Hepatocyte (in vitro differentiated cells): ENCODE measurements around the gene RELL1. TPM values are rescaled to one million over a fixed set of nuclear protein-coding genes. Genes with fewer than 3 reads are reported as not detected.

Experiments
- DNase-seq: peaks from one replicate; pipeline ENCODE4 v3.0.0-alpha.2; 2016; ENCODE audit warnings: low spot score
- H2AFZ ChIP-seq: fragments of 200-600 bp; sonication (generic); 2 replicates; pipeline ENCODE4 v1.6.0; 2016; ENCODE audit warnings: antibody characterized with exemption, mild to moderate bottlenecking
- H3K27ac ChIP-seq: fragments of 200-600 bp; sonication (generic); 2 replicates; pipeline ENCODE4 v1.5.1; 2016; ENCODE audit warnings: mild to moderate bottlenecking
- H3K27me3 ChIP-seq: fragments of 200-600 bp; sonication (generic); 2 replicates; pipeline ENCODE4 v1.6.1; 2016
- H3K36me3 ChIP-seq: fragments of 200-600 bp; sonication (generic); replicated peaks from 2 replicates; pipeline ENCODE4 v1.5.1; 2016; ENCODE audit warnings: low read depth; ENCODE audit not compliant: insufficient read depth
- H3K4me1 ChIP-seq: fragments of 200-600 bp; sonication (generic); 2 replicates; pipeline ENCODE4 v1.5.1; 2016; ENCODE audit warnings: mild to moderate bottlenecking, moderate library complexity; ENCODE audit not compliant: insufficient read depth
- H3K4me2 ChIP-seq: fragments of 200-600 bp; sonication (generic); 2 replicates; pipeline ENCODE4 v1.6.0; 2016
- H3K4me3 ChIP-seq: fragments of 200-600 bp; sonication (generic); 2 replicates; pipeline ENCODE4 v1.5.1; 2016; ENCODE audit warnings: mild to moderate bottlenecking
- H3K79me2 ChIP-seq: fragments of 200-600 bp; sonication (generic); 2 replicates; pipeline ENCODE4 v1.6.0; 2017; ENCODE audit warnings: mild to moderate bottlenecking
- H3K9me2 ChIP-seq: fragments of 200-600 bp; sonication (generic); replicated peaks from 2 replicates; pipeline ENCODE4 v1.6.0; 2017; ENCODE audit warnings: mild to moderate bottlenecking; ENCODE audit not compliant: insufficient read depth
- H3K9me3 ChIP-seq: fragments of 200-600 bp; sonication (generic); 2 replicates; pipeline ENCODE4 v1.5.1; 2016; ENCODE audit warnings: low read depth, mild to moderate bottlenecking
- H4K20me1 ChIP-seq: fragments of 200-600 bp; sonication (generic); 2 replicates; pipeline ENCODE4 v1.6.0; 2016; ENCODE audit warnings: mild to moderate bottlenecking; ENCODE audit not compliant: insufficient read depth, poor library complexity, severe bottlenecking
- EZH2 ChIP-seq: fragments of 200-600 bp; sonication (generic); IDR thresholded peaks from 2 replicates; pipeline ENCODE4 v1.6.1; 2016; ENCODE audit warnings: antibody characterized with exemption, mild to moderate bottlenecking, borderline replicate concordance
- EZH2phosphoT487 ChIP-seq: fragments of 200-600 bp; sonication (generic); IDR thresholded peaks from one replicate; pipeline ENCODE4 v1.6.1; 2018; ENCODE audit warnings: antibody characterized with exemption, mild to moderate bottlenecking, low read depth, moderate library complexity; ENCODE audit not compliant: unreplicated experiment, severe bottlenecking
- WGBS: methylation state at CpG from one replicate; pipeline ENCODE4 v1.1.6; 2016; ENCODE audit warnings: low lambda C conversion rate; ENCODE audit errors: missing lambda C conversion rate; 5-methylcytosine and 5-hydroxymethylcytosine counted together
- polyA plus RNA-seq: library from polyadenylated mRNA; unstranded; fragments of >200 nt; fragmentation: Nextera tagmentation; extraction: Ambion mirVana; gene quantifications from 2 replicates; pipeline ENCODE4 v1.2.1, GENCODE V29; 2016
- total RNA-seq: library from RNA; depleted of rRNA; stranded (reverse); fragments of >200 nt; gene quantifications from 2 replicates; pipeline ENCODE4 v1.2.3, GENCODE V29; 2014
- TF ChIP-seq, protein P1 (sequence below): fragments of 200-600 bp; sonication (generic); IDR thresholded peaks from 2 replicates; pipeline ENCODE4 v1.5.1; 2016; ENCODE audit warnings: antibody characterized with exemption, mild to moderate bottlenecking; ENCODE audit not compliant: poor library complexity

Gene RELL1
- total and polyA plus RNA-seq, 2 experiments from 2014 or later = 5.5 to 39.8 TPM

- no peak overlapping the region for H3K4me3 ChIP-seq
- no peaks in the 10 kb centered on the region for H4K20me1 ChIP-seq
- no peak overlapping the region for H2AFZ ChIP-seq
- peak overlapping the region; percentile 69 for H3K4me2 ChIP-seq
- 43% methylated on average over 8 of the region's 8 CpGs for WGBS
- H3K4me1 ChIP-seq = peaks cover 20% of the 10 kb centered on the region
- peak overlapping the region; percentile 82 for H3K27ac ChIP-seq
- TF ChIP-seq EZH2phosphoT487 (no peak), EZH2 (no peak)
- TF ChIP-seq, protein P1, sequence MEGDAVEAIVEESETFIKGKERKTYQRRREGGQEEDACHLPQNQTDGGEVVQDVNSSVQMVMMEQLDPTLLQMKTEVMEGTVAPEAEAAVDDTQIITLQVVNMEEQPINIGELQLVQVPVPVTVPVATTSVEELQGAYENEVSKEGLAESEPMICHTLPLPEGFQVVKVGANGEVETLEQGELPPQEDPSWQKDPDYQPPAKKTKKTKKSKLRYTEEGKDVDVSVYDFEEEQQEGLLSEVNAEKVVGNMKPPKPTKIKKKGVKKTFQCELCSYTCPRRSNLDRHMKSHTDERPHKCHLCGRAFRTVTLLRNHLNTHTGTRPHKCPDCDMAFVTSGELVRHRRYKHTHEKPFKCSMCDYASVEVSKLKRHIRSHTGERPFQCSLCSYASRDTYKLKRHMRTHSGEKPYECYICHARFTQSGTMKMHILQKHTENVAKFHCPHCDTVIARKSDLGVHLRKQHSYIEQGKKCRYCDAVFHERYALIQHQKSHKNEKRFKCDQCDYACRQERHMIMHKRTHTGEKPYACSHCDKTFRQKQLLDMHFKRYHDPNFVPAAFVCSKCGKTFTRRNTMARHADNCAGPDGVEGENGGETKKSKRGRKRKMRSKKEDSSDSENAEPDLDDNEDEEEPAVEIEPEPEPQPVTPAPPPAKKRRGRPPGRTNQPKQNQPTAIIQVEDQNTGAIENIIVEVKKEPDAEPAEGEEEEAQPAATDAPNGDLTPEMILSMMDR = no peak
- no peaks in the 10 kb centered on the region for H3K27me3 ChIP-seq
- peak; percentile 92 for DNase-seq
- no peaks in the 10 kb centered on the region for H3K36me3 ChIP-seq
- H3K9me2 ChIP-seq = no peaks in the 10 kb centered on the region
- H3K9me3 ChIP-seq = no peaks in the 10 kb centered on the region
- H3K79me2 ChIP-seq = peaks cover 24% of the 10 kb centered on the region
Measured at GRCh38 chr4:37648084-37648817, 37.9 kb downstream of the RELL1 start.

GRCh38 chr4:37646247-37646646 is 39.9 kb downstream of the RELL1 start:
- no peak for DNase-seq
- Histone ChIP-seq H3K4me2 (no peak overlapping the region), H3K4me3 (no peak overlapping the region), H3K4me1 (peaks cover 20% of the 10 kb centered on the region), H3K9me3 (no peaks in the 10 kb centered on the region), H3K9me2 (no peaks in the 10 kb centered on the region), H3K79me2 (peaks cover 19% of the 10 kb centered on the region), H2AFZ (no peak overlapping the region), H4K20me1 (no peaks in the 10 kb centered on the region), H3K36me3 (no peaks in the 10 kb centered on the region), H3K27me3 (no peaks in the 10 kb centered on the region), H3K27ac (no peak overlapping the region)
- no peak for TF ChIP-seq EZH2
- TF ChIP-seq, protein P1 = no peak
- TF ChIP-seq EZH2phosphoT487 = no peak
- WGBS = 83% methylated on average over 3 of the region's 3 CpGs

GRCh38 chr4:37645736-37646135 is 40.4 kb downstream of the RELL1 start:
- Histone ChIP-seq H3K4me2 (no peak overlapping the region), H3K9me3 (no peaks in the 10 kb centered on the region), H3K27me3 (no peaks in the 10 kb centered on the region), H3K4me1 (peaks cover 20% of the 10 kb centered on the region), H3K36me3 (no peaks in the 10 kb centered on the region), H3K4me3 (no peak overlapping the region), H3K9me2 (no peaks in the 10 kb centered on the region), H3K27ac (no peak overlapping the region), H3K79me2 (peaks cover 15% of the 10 kb centered on the region), H2AFZ (no peak overlapping the region), H4K20me1 (no peaks in the 10 kb centered on the region)
- DNase-seq = no peak
- WGBS = 78% methylated on average over 4 of the region's 4 CpGs
- no peak for TF ChIP-seq EZH2phosphoT487
- TF ChIP-seq, protein P1 = no peak
- TF ChIP-seq EZH2 = no peak
